CD14-positive monocyte (primary cell): ENCODE measurements around the gene IGF2BP2. TPM values are rescaled to one million over a fixed set of nuclear protein-coding genes. Genes with fewer than 3 reads are reported as not detected.

ENCODE experiments used
- DNase-seq, 3 donors: peaks; one replicate each; pipeline ENCODE4 v3.0.0-alpha.2; 2011 to 2022
- H2AFZ ChIP-seq: 2 replicates; pipeline ENCODE4 v1.6.0; 2012; ENCODE audit warnings: mild to moderate bottlenecking, low read depth, low read length, inconsistent platforms; ENCODE audit not compliant: insufficient read depth, poor library complexity, severe bottlenecking
- H3K27ac ChIP-seq, 2 donors: 1 replicate in 1 of 2; 2 replicates in 1 of 2; pipeline ENCODE4 v1.5.1; 2012 to 2013; ENCODE audit warnings: low read length in 2 of 2, control low read depth in 1 of 2, inconsistent platforms in 1 of 2, low read depth in 1 of 2, mild to moderate bottlenecking in 1 of 2
- H3K27me3 ChIP-seq, 2 donors: one replicate each; pipeline versions ENCODE4 v1.6.0 to v1.6.1; 2011 to 2013; ENCODE audit warnings: low read length in 2 of 2; ENCODE audit not compliant: control insufficient read depth in 2 of 2, insufficient read depth in 2 of 2
- H3K36me3 ChIP-seq, 2 donors: replicated peaks in 1 of 2; 1 replicate in 1 of 2; 2 replicates in 1 of 2; pipeline versions ENCODE4 v1.5.1 to v1.6.1; 2012 to 2013; ENCODE audit warnings: low read length in 2 of 2, control low read depth in 1 of 2, inconsistent platforms in 1 of 2, mild to moderate bottlenecking in 1 of 2; ENCODE audit not compliant: insufficient read depth in 2 of 2, control insufficient read depth in 1 of 2
- H3K4me1 ChIP-seq, 2 donors: 1 replicate in 1 of 2; 2 replicates in 1 of 2; pipeline versions ENCODE4 v1.5.1 to v1.6.1; 2012 to 2013; ENCODE audit warnings: low read length in 2 of 2, control low read depth in 1 of 2, inconsistent platforms in 1 of 2, mild to moderate bottlenecking in 1 of 2, moderate library complexity in 1 of 2; ENCODE audit not compliant: insufficient read depth in 2 of 2, control insufficient read depth in 1 of 2
- H3K4me2 ChIP-seq: replicated peaks from 2 replicates; pipeline ENCODE3; 2012; ENCODE audit warnings: low read length, moderate library complexity, mild to moderate bottlenecking; ENCODE audit not compliant: poor library complexity, severe bottlenecking; ENCODE audit errors: extremely low read depth
- H3K4me3 ChIP-seq, 3 experiments: fragments of 200-600 bp in 1 of 3; sonication (generic) in 1 of 3; replicated peaks in 1 of 3; 1 replicate in 2 of 3; 2 replicates in 1 of 3; pipeline ENCODE4 v1.5.1; 2011 to 2013; ENCODE audit warnings: low read length in 3 of 3, mild to moderate bottlenecking in 3 of 3, control low read depth in 2 of 3, low read depth in 2 of 3, inconsistent platforms in 1 of 3, moderate library complexity in 1 of 3
- H3K79me2 ChIP-seq: 2 replicates; pipeline ENCODE4 v1.6.0; 2012; ENCODE audit warnings: mild to moderate bottlenecking, control low read depth, inconsistent platforms, low read length, moderate library complexity; ENCODE audit not compliant: insufficient read depth
- H3K9ac ChIP-seq: 2 replicates; pipeline ENCODE4 v1.6.0; 2017; ENCODE audit warnings: low read length, mild to moderate bottlenecking; ENCODE audit not compliant: insufficient read depth, poor library complexity, severe bottlenecking
- H3K9me3 ChIP-seq, 2 donors: replicated peaks in 1 of 2; 1 replicate in 1 of 2; 2 replicates in 1 of 2; pipeline versions ENCODE4 v1.5.1 to v1.6.1; 2012 to 2013; ENCODE audit warnings: low read length in 2 of 2, control low read depth in 1 of 2; ENCODE audit not compliant: control insufficient read depth in 1 of 2, insufficient read depth in 1 of 2
- H4K20me1 ChIP-seq: 2 replicates; pipeline ENCODE4 v1.6.0; 2012; ENCODE audit warnings: mild to moderate bottlenecking, low read length, control low read depth, moderate library complexity; ENCODE audit not compliant: insufficient read depth
- H3K27ac Mint-ChIP-seq, 7 donors: one replicate each; pipeline ENCODE4 v1.8.0; 2020; ENCODE audit warnings: mild to moderate bottlenecking in 7 of 7, mixed read lengths in 7 of 7, moderate library complexity in 6 of 7, inconsistent platforms in 2 of 7
- H3K27me3 Mint-ChIP-seq, 3 donors: one replicate each; pipeline ENCODE4 v1.8.0; 2021 to 2022; ENCODE audit warnings: low read depth in 3 of 3, mild to moderate bottlenecking in 3 of 3, mixed read lengths in 3 of 3, moderate library complexity in 3 of 3, inconsistent platforms in 1 of 3
- H3K36me3 Mint-ChIP-seq, 2 donors: one replicate each; pipeline ENCODE4 v1.8.0; 2020; ENCODE audit warnings: mixed read lengths in 2 of 2, inconsistent platforms in 1 of 2, mild to moderate bottlenecking in 1 of 2
- H3K4me1 Mint-ChIP-seq: one replicate; pipeline ENCODE4 v1.8.0; 2020; ENCODE audit warnings: mild to moderate bottlenecking, mixed read lengths
- H3K4me3 Mint-ChIP-seq, 2 donors: one replicate each; pipeline ENCODE4 v1.8.0; 2020; ENCODE audit warnings: mild to moderate bottlenecking in 2 of 2, mixed read lengths in 2 of 2, moderate library complexity in 1 of 2
- H3K9me3 Mint-ChIP-seq, 7 donors: one replicate each; pipeline ENCODE4 v1.8.0; 2020 to 2022; ENCODE audit warnings: mixed read lengths in 7 of 7, mild to moderate bottlenecking in 6 of 7, moderate library complexity in 6 of 7, inconsistent platforms in 2 of 7
- WGBS: methylation state at CpG from one replicate; pipeline ENCODE4 v1.1.5; 2013; ENCODE audit warnings: missing lambda C conversion rate; ENCODE audit not compliant: insufficient coverage; 5-methylcytosine and 5-hydroxymethylcytosine counted together
- intact Hi-C, 2 donors: fragments of 100-400 bp; cut with micrococcal nuclease; formaldehyde crosslinking; loops; one replicate each; pipeline versions ENCODE4 v1.15.0 to v1.15.1; 2023
- polyA plus RNA-seq, 3 donors: library from polyadenylated mRNA; depleted of rRNA in 1 of 3; unstranded in 2 of 3; stranded (reverse) in 1 of 3; fragments of 300-500 nt in 2 of 3; fragments of >200 nt in 1 of 3; fragmentation: Illumina TruSeq in 2 of 3; gene quantifications; 1 replicate in 2 of 3; 2 replicates in 1 of 3; pipeline ENCODE4 v1.2.3, GENCODE V29; 2012 to 2021
- TF ChIP-seq, protein P1 (sequence below): fragments of 200-600 bp; IDR thresholded peaks from one replicate; pipeline ENCODE4 v1.8.0; 2022; ENCODE audit warnings: antibody characterized with exemption, mild to moderate bottlenecking

The IGF2BP2 gene
- polyA plus RNA-seq, 3 donors, result 0.78 to 2.8 (median 1.00) TPM

GRCh38 chr3:185658504-185658912, 166.3 kb downstream of the IGF2BP2 start:
- Mint-ChIP-seq H3K4me3 (no peak overlapping the region), H3K27me3 (peaks cover 0 to 1% (median 0%) of the 10 kb centered on the region in 3 donors), H3K27ac (peak overlapping the region in 1 of 7 donors; percentile 68), H3K9me3 (peaks cover 0 to 5% (median 0%) of the 10 kb centered on the region in 7 donors), H3K36me3 (peaks cover 33 to 39% of the 10 kb centered on the region in 2 donors), H3K4me1 (peaks cover 9% of the 10 kb centered on the region)
- Histone ChIP-seq H3K79me2 (no peaks in the 10 kb centered on the region), H3K4me3 (no peak overlapping the region), H3K36me3 (peaks cover 25 to 55% of the 10 kb centered on the region in 2 donors), H3K4me1 (peaks cover 0 to 4% of the 10 kb centered on the region in 2 donors), H2AFZ (no peak overlapping the region), H3K27ac (no peak overlapping the region), H3K27me3 (no peaks in the 10 kb centered on the region), H3K4me2 (no peak overlapping the region), H3K9me3 (no peaks in the 10 kb centered on the region), H3K9ac (no peak overlapping the region), H4K20me1 (no peaks in the 10 kb centered on the region)
- DNase-seq, result no peak
- 92% methylated on average over 4 of the region's 8 CpGs for WGBS
- TF ChIP-seq, protein P1, sequence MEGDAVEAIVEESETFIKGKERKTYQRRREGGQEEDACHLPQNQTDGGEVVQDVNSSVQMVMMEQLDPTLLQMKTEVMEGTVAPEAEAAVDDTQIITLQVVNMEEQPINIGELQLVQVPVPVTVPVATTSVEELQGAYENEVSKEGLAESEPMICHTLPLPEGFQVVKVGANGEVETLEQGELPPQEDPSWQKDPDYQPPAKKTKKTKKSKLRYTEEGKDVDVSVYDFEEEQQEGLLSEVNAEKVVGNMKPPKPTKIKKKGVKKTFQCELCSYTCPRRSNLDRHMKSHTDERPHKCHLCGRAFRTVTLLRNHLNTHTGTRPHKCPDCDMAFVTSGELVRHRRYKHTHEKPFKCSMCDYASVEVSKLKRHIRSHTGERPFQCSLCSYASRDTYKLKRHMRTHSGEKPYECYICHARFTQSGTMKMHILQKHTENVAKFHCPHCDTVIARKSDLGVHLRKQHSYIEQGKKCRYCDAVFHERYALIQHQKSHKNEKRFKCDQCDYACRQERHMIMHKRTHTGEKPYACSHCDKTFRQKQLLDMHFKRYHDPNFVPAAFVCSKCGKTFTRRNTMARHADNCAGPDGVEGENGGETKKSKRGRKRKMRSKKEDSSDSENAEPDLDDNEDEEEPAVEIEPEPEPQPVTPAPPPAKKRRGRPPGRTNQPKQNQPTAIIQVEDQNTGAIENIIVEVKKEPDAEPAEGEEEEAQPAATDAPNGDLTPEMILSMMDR, result no peak
- intact Hi-C loops, result loop anchor here in 1 of 2 donors (10.0 kb wide), 1 partner anchor 256 kb away; no protein-coding TSS in a partner anchor

GRCh38 chr3:185657691-185658503, 166.9 kb downstream of the IGF2BP2 start:
- H3K9ac ChIP-seq, result no peak overlapping the region
- intact Hi-C loops, result loop anchor here in 1 of 2 donors (10.0 kb wide), 1 partner anchor 257 kb away; no protein-coding TSS in a partner anchor
- H3K9me3 Mint-ChIP-seq, result peaks cover 0 to 5% (median 0%) of the 10 kb centered on the region in 7 donors
- TF ChIP-seq, protein P1, result no peak
- no peak overlapping the region for H3K4me2 ChIP-seq
- DNase-seq, result no peak
- no peak overlapping the region for H3K4me3 ChIP-seq
- peaks cover 0 to 4% of the 10 kb centered on the region in 2 donors for H3K4me1 ChIP-seq
- no peaks in the 10 kb centered on the region for H3K79me2 ChIP-seq
- peak overlapping the region in 1 of 7 donors; percentile 68 for H3K27ac Mint-ChIP-seq
- H3K9me3 ChIP-seq, result no peaks in the 10 kb centered on the region
- peaks cover 32 to 44% of the 10 kb centered on the region in 2 donors for H3K36me3 Mint-ChIP-seq
- H2AFZ ChIP-seq, result no peak overlapping the region
- no peak overlapping the region for H3K4me3 Mint-ChIP-seq
- 99% methylated on average over 14 of the region's 15 CpGs for WGBS
- no peaks in the 10 kb centered on the region for H4K20me1 ChIP-seq
- H3K36me3 ChIP-seq, result peaks cover 25 to 53% of the 10 kb centered on the region in 2 donors
- peaks cover 9% of the 10 kb centered on the region for H3K4me1 Mint-ChIP-seq
- H3K27me3 ChIP-seq, result no peaks in the 10 kb centered on the region
- H3K27me3 Mint-ChIP-seq, result peaks cover 0 to 1% (median 0%) of the 10 kb centered on the region in 3 donors
- H3K27ac ChIP-seq, result no peak overlapping the region
